NCI-H187 treated with DMSO at 0.1 percent for 48 hours (cell line): ENCODE results near the gene OVCA2.
A peak's percentile ranks its signal among the peaks of the same experiment; 100 is the strongest.

Source experiments
- DNase-seq: peaks from one replicate; lab custom pipeline; 2025; lab: John Stamatoyannopoulos, UW

OVCA2 gene

DNA sequence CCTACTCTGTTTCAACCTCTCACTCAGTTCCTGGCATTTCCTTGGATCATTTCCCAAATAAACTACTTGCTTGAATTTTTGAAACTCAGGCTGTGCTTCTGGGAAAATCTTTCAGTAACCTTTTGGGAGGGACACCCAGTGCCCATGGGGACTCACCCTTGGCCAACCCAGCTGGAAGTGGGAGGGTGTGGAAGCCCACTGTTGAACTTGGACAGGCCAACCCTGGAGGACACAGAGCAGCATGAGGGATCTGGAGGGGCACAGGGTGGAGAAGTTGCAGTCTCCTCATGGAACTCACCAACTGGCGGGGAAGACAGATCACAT is 27.9 kb upstream of the OVCA2 start:
- no peak for DNase-seq

- no peak for DNase-seq
These were observed 26.5 kb upstream of the OVCA2 start for GRCh38 chr17:2015314-2015713.

- no peak for DNase-seq
These were observed 25.3 kb upstream of the OVCA2 start for GRCh38 chr17:2016494-2016893.

DNA sequence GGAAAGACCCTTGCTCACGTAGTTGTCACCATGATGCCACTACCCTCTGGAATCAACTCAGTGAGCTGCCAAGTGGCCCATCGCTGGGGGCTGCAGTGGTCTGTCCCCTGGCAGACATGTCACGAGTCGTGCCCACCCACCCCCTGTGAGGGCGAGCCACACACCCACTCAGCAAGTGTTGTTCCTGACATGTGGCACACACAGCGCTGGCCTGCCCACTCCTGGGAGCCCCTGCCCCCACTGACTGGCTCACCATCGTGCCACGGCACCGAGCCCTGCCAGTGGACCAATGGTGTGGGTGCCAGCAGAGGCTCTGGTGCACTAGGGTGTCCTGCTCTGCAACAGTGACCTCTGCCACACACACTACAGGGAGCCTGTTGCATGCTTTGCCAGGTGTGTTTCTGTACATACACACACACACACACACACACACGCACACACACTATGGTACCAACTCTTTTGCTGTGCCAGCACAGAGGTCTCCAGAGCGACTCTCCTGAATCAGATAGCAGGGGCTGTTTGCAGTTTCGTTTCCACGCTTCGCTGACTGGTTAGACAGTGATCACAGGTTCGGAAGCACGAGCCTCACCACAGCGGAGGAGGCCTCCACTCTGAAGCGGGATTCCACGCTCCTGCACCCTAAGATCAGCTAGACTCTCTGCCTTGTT is 24.4 kb upstream of the OVCA2 start:
- no peak for DNase-seq

DNA sequence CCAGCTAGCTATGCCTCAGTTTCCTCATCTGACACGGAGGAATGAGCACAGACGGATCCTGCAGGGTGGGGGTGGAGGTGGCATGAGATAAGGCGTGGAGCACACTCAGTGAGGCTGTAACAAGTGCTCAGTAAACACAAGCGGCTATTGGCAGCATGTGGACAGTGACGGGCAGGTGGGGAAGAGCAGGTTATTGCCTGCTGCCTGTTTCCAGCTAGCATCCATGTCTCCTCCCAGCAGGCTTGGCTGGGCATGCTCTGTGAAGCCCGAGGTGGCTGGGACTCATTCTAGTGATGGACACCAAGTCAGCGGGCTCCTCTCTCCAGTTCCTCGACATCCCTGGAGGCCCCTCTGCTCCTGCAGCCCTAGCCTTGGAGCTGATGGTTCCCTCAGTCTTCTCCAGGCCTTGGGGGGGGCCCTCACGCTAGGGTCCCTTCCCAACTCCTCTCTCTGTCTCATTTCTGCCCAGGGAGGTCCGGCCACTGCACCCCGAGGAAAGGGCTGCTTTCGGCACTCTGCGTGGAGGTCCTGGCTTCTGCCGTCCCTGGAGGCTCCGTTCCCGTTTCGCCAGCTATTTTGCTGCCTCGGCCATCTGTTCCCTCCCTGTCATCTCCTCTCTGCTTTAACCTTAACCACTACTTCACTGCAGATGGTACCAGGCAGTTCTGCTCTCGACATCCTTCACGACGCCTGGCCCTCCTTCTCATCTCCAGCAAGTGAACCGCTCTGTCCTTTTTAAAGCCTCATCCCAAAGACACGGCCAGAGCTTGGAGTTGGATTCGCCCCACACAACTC is 22.9 kb upstream of the OVCA2 start:
- DNase-seq = no peak

GRCh38 chr17:2019723-2020122 is 22.1 kb upstream of the OVCA2 start:
- no peak for DNase-seq

DNA sequence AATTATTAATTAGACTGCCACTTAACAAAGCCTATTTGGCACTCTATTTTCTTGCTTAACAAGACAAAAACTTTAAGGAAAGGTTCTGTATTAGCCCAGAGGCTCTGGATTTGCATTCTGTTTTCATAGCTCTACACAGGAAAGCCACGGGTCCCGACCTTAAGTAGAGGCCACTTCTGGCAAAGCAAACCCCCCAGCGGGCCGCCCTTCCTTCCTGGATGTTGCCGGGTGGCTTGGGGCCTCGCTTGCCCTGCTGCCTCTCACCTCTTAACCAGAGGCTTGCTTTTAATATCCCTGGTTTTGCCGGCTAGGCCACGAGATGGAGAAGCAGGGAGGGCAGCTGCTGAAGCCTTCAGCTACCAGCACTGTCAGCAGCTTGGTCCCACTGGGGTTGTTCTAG is 21.1 kb upstream of the OVCA2 start:
- DNase-seq = no peak

DNA sequence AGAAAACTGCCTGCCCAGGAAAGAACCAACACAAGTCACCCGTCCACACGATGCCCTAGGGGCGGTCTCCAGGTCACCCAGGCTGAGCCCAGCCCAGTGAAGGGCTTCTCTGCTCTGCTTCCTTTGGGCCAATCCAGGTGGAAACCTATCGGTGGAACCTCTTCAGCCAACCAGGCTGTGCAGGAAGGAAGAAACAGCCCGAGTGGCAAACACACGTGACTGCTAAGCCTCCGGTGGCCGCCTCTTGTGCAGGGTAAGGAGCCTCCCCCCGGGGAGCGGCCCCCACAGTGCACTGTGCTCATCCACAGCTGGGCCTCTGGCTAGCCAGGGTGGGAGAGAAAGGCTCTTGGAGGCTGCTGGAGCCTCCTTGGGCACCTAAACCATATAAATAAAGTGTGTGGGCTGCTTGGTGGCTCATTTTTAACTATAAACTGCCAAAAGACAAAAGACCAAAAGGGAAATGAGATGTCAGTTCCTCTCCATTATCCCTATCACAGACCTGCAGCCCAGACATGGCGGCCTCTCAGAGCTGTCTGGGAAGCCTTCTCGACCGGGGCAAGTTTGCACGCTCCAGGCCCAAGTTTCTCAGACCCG is 19.1 kb upstream of the OVCA2 start:
- DNase-seq = no peak

GRCh38 chr17:2023256-2023655 is 18.6 kb upstream of the OVCA2 start:
- DNase-seq = no peak

DNA sequence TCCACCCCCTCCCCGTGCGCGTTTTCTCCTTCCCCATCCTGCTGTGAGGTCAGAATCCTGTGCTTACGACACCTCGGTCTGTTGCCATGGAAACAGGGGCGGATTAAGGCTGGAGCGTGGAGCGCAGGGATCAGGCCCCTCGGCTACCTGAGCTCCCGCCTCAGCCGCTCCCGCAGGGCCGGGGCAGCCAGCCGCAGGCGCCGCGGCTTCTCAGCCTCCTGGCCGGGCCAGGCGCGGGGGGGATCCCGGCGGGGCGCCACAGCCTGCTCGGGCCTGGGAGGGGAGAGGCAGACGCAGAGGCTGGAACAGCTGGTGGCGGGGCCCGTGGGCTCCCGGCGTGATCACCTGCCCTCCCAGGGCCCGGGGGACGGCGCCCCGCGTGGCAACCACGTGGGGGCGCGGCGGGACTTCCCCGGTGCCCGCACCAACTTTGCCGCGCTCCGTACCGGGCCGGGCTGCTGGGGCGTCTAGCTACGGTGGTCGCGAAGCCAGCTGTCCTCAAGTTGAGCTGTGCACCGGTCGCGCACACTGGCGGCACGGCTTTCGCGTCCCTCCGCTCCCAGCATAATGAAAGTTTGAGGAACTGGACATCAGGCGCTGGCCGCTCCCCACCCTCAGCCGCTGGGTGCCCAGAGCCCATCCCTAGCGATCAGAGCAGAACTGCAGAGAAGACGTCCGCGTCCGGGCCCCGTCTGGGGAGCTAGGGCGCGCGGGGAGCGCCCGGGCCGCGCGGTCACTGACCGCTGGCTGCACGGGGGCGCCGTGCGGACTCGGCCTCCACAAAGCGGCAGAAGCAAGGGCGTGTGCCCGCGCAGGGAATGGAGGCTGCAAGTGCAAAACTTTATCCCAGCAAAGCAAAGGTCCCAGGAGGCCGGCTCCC is 17.9 kb upstream of the OVCA2 start:
- no peak for DNase-seq

DNA sequence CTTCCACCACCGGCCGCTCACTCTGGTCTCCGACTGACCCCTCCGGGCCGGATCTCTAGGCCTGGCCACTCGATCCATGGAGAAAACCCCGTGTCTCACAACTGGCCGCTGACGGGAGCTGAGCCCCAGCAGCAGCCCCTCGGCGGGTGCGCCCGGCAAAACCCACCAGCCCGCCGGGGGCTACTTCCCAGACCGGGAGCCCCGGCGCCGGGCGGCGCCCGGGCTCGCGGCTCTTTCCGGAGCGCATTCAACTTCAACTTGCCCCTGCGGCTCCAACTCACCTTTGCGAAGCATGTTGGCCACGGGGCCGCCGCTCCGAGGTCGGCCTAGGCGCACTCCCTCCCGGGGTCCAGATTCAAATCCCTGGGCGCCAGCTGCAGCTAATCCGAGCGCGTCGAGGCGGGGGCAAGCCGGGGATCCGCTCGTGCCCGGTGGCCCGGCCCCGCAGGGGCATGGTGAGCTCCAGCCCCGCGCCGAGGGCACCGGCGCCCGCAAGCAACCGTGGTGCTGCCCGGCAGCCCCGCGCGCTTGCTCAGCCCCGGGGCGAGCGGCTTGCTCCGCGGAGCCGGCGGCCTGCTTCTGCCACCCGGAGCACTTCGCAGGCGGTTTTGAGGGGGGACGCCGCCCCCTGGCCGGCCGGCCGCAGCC is 17.1 kb upstream of the OVCA2 start:
- DNase-seq = no peak

GRCh38 chr17:2025220-2025621 is 16.6 kb upstream of the OVCA2 start, which contains the start of gene RTN4RL1:
RTN4RL1 (minus strand) TSS chr17:2025334; CDS start chr17:2024865, 469 bp downstream.
- peak; percentile 43 for DNase-seq

- DNase-seq = no peak
These were observed 16.1 kb upstream of the OVCA2 start for GRCh38 chr17:2025622-2026309.

DNA sequence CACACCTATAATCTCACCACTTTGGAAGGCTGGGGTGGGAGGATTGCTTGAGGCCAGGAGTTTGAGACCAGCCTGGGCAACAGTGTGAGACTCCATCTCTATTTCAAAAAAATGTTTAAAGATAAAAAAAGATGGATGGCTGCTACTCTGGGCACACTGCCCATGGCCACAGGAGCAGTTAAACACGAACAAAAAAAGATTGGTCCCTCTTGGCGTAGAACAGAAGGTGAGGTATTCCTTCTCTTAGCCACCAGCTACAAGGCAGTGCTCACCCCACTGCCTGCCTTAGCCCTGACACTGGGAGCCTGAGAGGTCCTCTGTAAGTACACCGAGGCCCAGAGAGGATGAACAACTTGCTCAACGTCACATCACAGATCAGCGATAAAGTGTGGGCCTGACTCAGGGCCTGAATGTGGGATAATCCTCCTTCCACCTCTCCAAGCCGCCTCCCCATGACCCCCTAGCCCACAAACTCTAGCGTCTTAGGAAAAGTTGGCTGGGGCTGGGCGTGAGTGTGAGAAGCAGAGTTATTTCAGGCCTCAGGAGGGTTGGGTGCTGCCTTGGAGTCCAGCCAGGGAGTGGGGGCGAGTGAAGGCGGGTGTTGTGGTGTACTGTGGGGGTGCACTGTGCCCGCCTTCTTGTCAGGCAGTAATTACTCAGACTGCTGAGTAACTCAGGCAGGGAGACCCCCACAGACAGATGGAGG is 14.1 kb upstream of the OVCA2 start:
- DNase-seq = no peak

DNA sequence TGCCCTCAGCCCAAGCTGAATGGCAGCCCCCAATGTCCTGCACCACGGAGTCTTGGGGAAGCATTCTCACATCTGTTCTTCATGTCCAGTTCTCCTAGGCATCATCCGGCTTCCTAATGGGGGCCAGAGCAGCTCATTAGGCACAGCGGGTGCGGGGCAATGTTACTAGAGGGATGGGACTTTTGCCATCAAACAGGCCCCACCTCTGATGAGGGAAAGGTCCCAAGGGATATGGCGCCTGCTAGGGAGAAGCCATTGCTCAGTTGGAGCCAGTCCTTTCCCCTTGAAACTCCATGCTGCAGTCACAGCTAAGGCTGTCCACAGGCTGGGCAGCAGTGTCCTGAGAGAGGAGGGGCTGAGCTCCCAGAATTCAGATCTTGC is 13.6 kb upstream of the OVCA2 start:
- no peak for DNase-seq

DNA sequence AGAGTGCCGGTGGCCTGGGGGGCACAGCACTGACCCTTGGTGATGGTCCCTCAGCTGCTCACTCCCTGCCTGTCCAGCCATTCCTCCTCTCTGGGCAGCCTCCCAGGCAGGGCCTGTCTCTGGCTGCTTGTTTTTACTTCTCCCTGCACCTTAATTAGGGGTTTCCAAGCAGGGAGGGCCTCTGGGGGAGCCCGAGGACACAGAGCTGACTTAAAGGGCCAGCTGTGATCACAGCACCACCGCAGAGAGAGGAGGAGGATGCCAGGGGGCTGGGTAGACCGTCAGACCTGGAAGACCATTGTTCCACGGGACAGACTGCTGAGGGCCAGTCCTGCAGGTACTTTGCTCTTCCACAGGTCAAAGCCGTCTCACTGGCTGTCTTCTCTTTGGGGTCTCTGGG is 13.1 kb upstream of the OVCA2 start:
- DNase-seq = no peak

GRCh38 chr17:2029911-2030778 is 11.7 kb upstream of the OVCA2 start, which contains the start of gene DPH1:
DPH1 (plus strand) TSS chr17:2030153; CDS start chr17:2030170, 17 bp downstream.
- DNase-seq = no peak

- DNase-seq = no peak
These were observed 11.1 kb upstream of the OVCA2 start for GRCh38 chr17:2030779-2031163.

GRCh38 chr17:2033153-2033552 is 8.7 kb upstream of the OVCA2 start:
- no peak for DNase-seq

DNA sequence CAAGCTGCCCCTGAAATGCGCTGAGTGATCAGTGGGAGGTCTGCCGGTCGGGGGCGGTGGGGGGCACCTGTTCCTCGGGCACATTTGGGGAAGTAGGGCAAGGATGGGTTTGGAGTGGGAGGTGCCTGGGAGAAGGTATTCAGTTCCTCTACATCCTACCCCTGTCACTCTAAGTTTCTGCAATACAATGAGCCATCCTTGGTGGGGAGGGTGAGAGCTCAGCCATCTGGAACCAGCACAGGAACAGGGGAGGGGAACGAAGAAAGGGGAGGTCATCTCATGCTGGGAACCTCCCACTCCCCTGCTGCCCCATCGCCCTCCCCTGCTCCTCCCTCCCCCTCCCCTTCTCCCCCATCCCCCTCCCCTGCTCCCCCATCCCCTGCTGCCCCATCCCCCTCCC is 7.7 kb upstream of the OVCA2 start:
- DNase-seq = no peak
